Activated CD4-positive, alpha-beta T cell treated with anti-CD3 and anti-CD28 coated beads, Interleukin-2, amount 50 U/mL, for 48 hours (primary cell): ENCODE data around the gene BCL2L11.

ENCODE experiments used
- DNase-seq, 2 experiments: peaks; one replicate each; pipeline ENCODE4 v3.0.0-alpha.2; 2020

Gene BCL2L11

GRCh38 chr2:111145103-111145760, 24.5 kb downstream of the BCL2L11 start:
- no peak for DNase-seq

GRCh38 chr2:111145951-111146350, 25.2 kb downstream of the BCL2L11 start:
- DNase-seq, result no peak

GRCh38 chr2:111148225-111148873, 27.6 kb downstream of the BCL2L11 start:
- no peak for DNase-seq

- DNase-seq, result no peak
These were observed 28.2 kb downstream of the BCL2L11 start for GRCh38 chr2:111148925-111149324.

- DNase-seq, result no peak
These were observed 29.3 kb downstream of the BCL2L11 start for GRCh38 chr2:111149882-111150455.

GRCh38 chr2:111154758-111155157, 34.0 kb downstream of the BCL2L11 start:
- DNase-seq, result no peak

- no peak for DNase-seq
These were observed 34.9 kb downstream of the BCL2L11 start for GRCh38 chr2:111155610-111156009.

GRCh38 chr2:111156529-111156928, 35.8 kb downstream of the BCL2L11 start:
- DNase-seq, result no peak

GRCh38 chr2:111157071-111157661, 36.5 kb downstream of the BCL2L11 start:
- no peak for DNase-seq

GRCh38 chr2:111157798-111158197, 37.1 kb downstream of the BCL2L11 start:
- no peak for DNase-seq

- DNase-seq, result no peak
These were observed 38.9 kb downstream of the BCL2L11 start for GRCh38 chr2:111159641-111160040.

GRCh38 chr2:111160758-111161157, 40.0 kb downstream of the BCL2L11 start:
- DNase-seq, result no peak

GRCh38 chr2:111161971-111162370, 41.3 kb downstream of the BCL2L11 start:
- DNase-seq, result no peak

GRCh38 chr2:111162718-111163331, 42.1 kb downstream of the BCL2L11 start:
- no peak for DNase-seq

GRCh38 chr2:111164078-111164477, 43.4 kb downstream of the BCL2L11 start:
- no peak for DNase-seq

GRCh38 chr2:111165084-111165483, 44.4 kb downstream of the BCL2L11 start:
- no peak for DNase-seq

- no peak for DNase-seq
These were observed 45.4 kb downstream of the BCL2L11 start for GRCh38 chr2:111166115-111166514.

- no peak for DNase-seq
These were observed 46.6 kb downstream of the BCL2L11 start for GRCh38 chr2:111167076-111167862.

- DNase-seq, result no peak
These were observed 47.1 kb downstream of the BCL2L11 start for GRCh38 chr2:111167863-111168162.

GRCh38 chr2:111168528-111169239, 48.0 kb downstream of the BCL2L11 start:
- DNase-seq, result peak; percentile 69 to 75

GRCh38 chr2:111169268-111169667, 48.6 kb downstream of the BCL2L11 start:
- DNase-seq, result no peak

GRCh38 chr2:111169924-111170323, 49.2 kb downstream of the BCL2L11 start:
- no peak for DNase-seq
